ENCODE data around the gene RHOBTB3.

- TF ChIP-seq POLR2AphosphoS5 (IDR thresholded peaks at IDR 0.05; ENCODE audit: borderline replicate concordance, low read depth, low read length), result no peak
- no peak for TF ChIP-seq EZH2 (IDR thresholded peaks at IDR 0.05)
- no peak for TF ChIP-seq FOXP2 (optimal IDR thresholded peaks at IDR 0.05; ENCODE audit: control extremely low read depth, extremely low read length, insufficient read depth)
Measured at GRCh38 chr5:95809414-95809960, 78.4 kb downstream of the RHOBTB3 start.
